Measurements from ENCODE around the gene ADAMTSL1.

ADAMTSL1 gene

GRCh38 chr9:18480662-18481093 lies 6.7 kb downstream of the ADAMTSL1 start:
- peaks cover 6% of the 10 kb centered on the region for H3K4me1 ChIP-seq (ENCODE audit: control insufficient read depth, insufficient read depth, low read length)
- H3K27ac ChIP-seq (ENCODE audit: insufficient read depth, low read depth, low read length, poor library complexity, severe bottlenecking) = no peak overlapping the region
- 83 to 85% methylated on average over 3 of the region's 3 CpGs for WGBS, 2 experiments
- H3K4me3 ChIP-seq (ENCODE audit: insufficient read depth, low read depth, low read length) = no peak overlapping the region
- H3K36me3 ChIP-seq (ENCODE audit: control insufficient read depth, insufficient read depth, low read length) = no peaks in the 10 kb centered on the region
- no peaks in the 10 kb centered on the region for H3K27me3 ChIP-seq (ENCODE audit: control insufficient read depth, insufficient read depth, low read length, poor library complexity, severe bottlenecking)
- H3K9me3 ChIP-seq (ENCODE audit: control insufficient read depth, low read length) = no peaks in the 10 kb centered on the region

- Histone ChIP-seq H3K4me3 (ENCODE audit: insufficient read depth, low read depth, low read length) (no peak overlapping the region), H3K27ac (ENCODE audit: insufficient read depth, low read depth, low read length, poor library complexity, severe bottlenecking) (no peak overlapping the region), H3K4me1 (ENCODE audit: control insufficient read depth, insufficient read depth, low read length) (peaks cover 2% of the 10 kb centered on the region), H3K9me3 (ENCODE audit: control insufficient read depth, low read length) (no peaks in the 10 kb centered on the region), H3K27me3 (ENCODE audit: control insufficient read depth, insufficient read depth, low read length, poor library complexity, severe bottlenecking) (no peaks in the 10 kb centered on the region), H3K36me3 (ENCODE audit: control insufficient read depth, insufficient read depth, low read length) (no peaks in the 10 kb centered on the region)
- 86 to 92% methylated on average over 1 of the region's 2 CpGs for WGBS, 2 experiments
These were observed 8.4 kb downstream of the ADAMTSL1 start for GRCh38 chr9:18482371-18482770.

- no peaks in the 10 kb centered on the region for H3K27me3 ChIP-seq (ENCODE audit: control insufficient read depth, insufficient read depth, low read length, poor library complexity, severe bottlenecking)
- H3K27ac ChIP-seq (ENCODE audit: insufficient read depth, low read depth, low read length, poor library complexity, severe bottlenecking) = no peak overlapping the region
- H3K36me3 ChIP-seq (ENCODE audit: control insufficient read depth, insufficient read depth, low read length) = no peaks in the 10 kb centered on the region
- H3K4me1 ChIP-seq (ENCODE audit: control insufficient read depth, insufficient read depth, low read length) = peaks cover 8% of the 10 kb centered on the region
- WGBS, 2 experiments = 81 to 88% methylated on average over 2 of the region's 2 CpGs
- H3K4me3 ChIP-seq (ENCODE audit: insufficient read depth, low read depth, low read length) = no peak overlapping the region
- no peaks in the 10 kb centered on the region for H3K9me3 ChIP-seq (ENCODE audit: control insufficient read depth, low read length)
These were observed 11.8 kb downstream of the ADAMTSL1 start for GRCh38 chr9:18485714-18486113.

GRCh38 chr9:18487611-18488010 lies 13.7 kb downstream of the ADAMTSL1 start:
- Histone ChIP-seq H3K27me3 (ENCODE audit: control insufficient read depth, insufficient read depth, low read length, poor library complexity, severe bottlenecking) (no peaks in the 10 kb centered on the region), H3K27ac (ENCODE audit: insufficient read depth, low read depth, low read length, poor library complexity, severe bottlenecking) (no peak overlapping the region), H3K4me3 (ENCODE audit: insufficient read depth, low read depth, low read length) (no peak overlapping the region), H3K4me1 (ENCODE audit: control insufficient read depth, insufficient read depth, low read length) (peaks cover 20% of the 10 kb centered on the region), H3K36me3 (ENCODE audit: control insufficient read depth, insufficient read depth, low read length) (no peaks in the 10 kb centered on the region), H3K9me3 (ENCODE audit: control insufficient read depth, low read length) (no peaks in the 10 kb centered on the region)
- WGBS, 2 experiments = 89 to 96% methylated on average over 6 to 7 of the region's 7 CpGs

- H3K9me3 ChIP-seq (ENCODE audit: control insufficient read depth, low read length) = no peaks in the 10 kb centered on the region
- H3K27me3 ChIP-seq (ENCODE audit: control insufficient read depth, insufficient read depth, low read length, poor library complexity, severe bottlenecking) = no peaks in the 10 kb centered on the region
- 90 to 100% methylated on average over 2 of the region's 2 CpGs for WGBS, 2 experiments
- no peaks in the 10 kb centered on the region for H3K36me3 ChIP-seq (ENCODE audit: control insufficient read depth, insufficient read depth, low read length)
- H3K4me3 ChIP-seq (ENCODE audit: insufficient read depth, low read depth, low read length) = no peak overlapping the region
- no peak overlapping the region for H3K27ac ChIP-seq (ENCODE audit: insufficient read depth, low read depth, low read length, poor library complexity, severe bottlenecking)
- H3K4me1 ChIP-seq (ENCODE audit: control insufficient read depth, insufficient read depth, low read length) = peaks cover 25% of the 10 kb centered on the region
These were observed 14.9 kb downstream of the ADAMTSL1 start for GRCh38 chr9:18488886-18489285.

GRCh38 chr9:18489861-18490260 lies 15.9 kb downstream of the ADAMTSL1 start:
- Histone ChIP-seq H3K27ac (ENCODE audit: insufficient read depth, low read depth, low read length, poor library complexity, severe bottlenecking) (no peak overlapping the region), H3K27me3 (ENCODE audit: control insufficient read depth, insufficient read depth, low read length, poor library complexity, severe bottlenecking) (no peaks in the 10 kb centered on the region), H3K4me1 (ENCODE audit: control insufficient read depth, insufficient read depth, low read length) (peaks cover 25% of the 10 kb centered on the region), H3K36me3 (ENCODE audit: control insufficient read depth, insufficient read depth, low read length) (no peaks in the 10 kb centered on the region), H3K9me3 (ENCODE audit: control insufficient read depth, low read length) (no peaks in the 10 kb centered on the region), H3K4me3 (ENCODE audit: insufficient read depth, low read depth, low read length) (no peak overlapping the region)
- 97 to 98% methylated on average over 2 of the region's 2 CpGs for WGBS, 2 experiments

- Histone ChIP-seq H3K9me3 (ENCODE audit: control insufficient read depth, low read length) (no peaks in the 10 kb centered on the region), H3K27me3 (ENCODE audit: control insufficient read depth, insufficient read depth, low read length, poor library complexity, severe bottlenecking) (no peaks in the 10 kb centered on the region), H3K36me3 (ENCODE audit: control insufficient read depth, insufficient read depth, low read length) (no peaks in the 10 kb centered on the region), H3K4me3 (ENCODE audit: insufficient read depth, low read depth, low read length) (no peak overlapping the region), H3K4me1 (ENCODE audit: control insufficient read depth, insufficient read depth, low read length) (peaks cover 25% of the 10 kb centered on the region), H3K27ac (ENCODE audit: insufficient read depth, low read depth, low read length, poor library complexity, severe bottlenecking) (no peak overlapping the region)
- WGBS, 2 experiments = 79 to 80% methylated on average over 7 of the region's 7 CpGs
These were observed 16.9 kb downstream of the ADAMTSL1 start for GRCh38 chr9:18490641-18491370.

GRCh38 chr9:18492612-18493011 lies 18.7 kb downstream of the ADAMTSL1 start:
- H3K4me3 ChIP-seq (ENCODE audit: insufficient read depth, low read depth, low read length) = no peak overlapping the region
- no peaks in the 10 kb centered on the region for H3K9me3 ChIP-seq (ENCODE audit: control insufficient read depth, low read length)
- H3K36me3 ChIP-seq (ENCODE audit: control insufficient read depth, insufficient read depth, low read length) = no peaks in the 10 kb centered on the region
- H3K27me3 ChIP-seq (ENCODE audit: control insufficient read depth, insufficient read depth, low read length, poor library complexity, severe bottlenecking) = no peaks in the 10 kb centered on the region
- H3K27ac ChIP-seq (ENCODE audit: insufficient read depth, low read depth, low read length, poor library complexity, severe bottlenecking) = no peak overlapping the region
- peaks cover 25% of the 10 kb centered on the region for H3K4me1 ChIP-seq (ENCODE audit: control insufficient read depth, insufficient read depth, low read length)

- Histone ChIP-seq H3K27ac (ENCODE audit: insufficient read depth, low read depth, low read length, poor library complexity, severe bottlenecking) (no peak overlapping the region), H3K4me1 (ENCODE audit: control insufficient read depth, insufficient read depth, low read length) (peaks cover 25% of the 10 kb centered on the region), H3K4me3 (ENCODE audit: insufficient read depth, low read depth, low read length) (no peak overlapping the region), H3K9me3 (ENCODE audit: control insufficient read depth, low read length) (no peaks in the 10 kb centered on the region), H3K27me3 (ENCODE audit: control insufficient read depth, insufficient read depth, low read length, poor library complexity, severe bottlenecking) (no peaks in the 10 kb centered on the region), H3K36me3 (ENCODE audit: control insufficient read depth, insufficient read depth, low read length) (no peaks in the 10 kb centered on the region)
- WGBS, 2 experiments = 96 to 98% methylated on average over 3 of the region's 3 CpGs
These were observed 19.6 kb downstream of the ADAMTSL1 start for GRCh38 chr9:18493451-18493993.

GRCh38 chr9:18495065-18495464 lies 21.1 kb downstream of the ADAMTSL1 start:
- H3K27ac ChIP-seq (ENCODE audit: insufficient read depth, low read depth, low read length, poor library complexity, severe bottlenecking) = no peak overlapping the region
- H3K4me1 ChIP-seq (ENCODE audit: control insufficient read depth, insufficient read depth, low read length) = peaks cover 23% of the 10 kb centered on the region
- WGBS, 2 experiments = 92 to 93% methylated on average over 3 of the region's 3 CpGs
- H3K9me3 ChIP-seq (ENCODE audit: control insufficient read depth, low read length) = no peaks in the 10 kb centered on the region
- no peaks in the 10 kb centered on the region for H3K36me3 ChIP-seq (ENCODE audit: control insufficient read depth, insufficient read depth, low read length)
- H3K4me3 ChIP-seq (ENCODE audit: insufficient read depth, low read depth, low read length) = no peak overlapping the region
- no peaks in the 10 kb centered on the region for H3K27me3 ChIP-seq (ENCODE audit: control insufficient read depth, insufficient read depth, low read length, poor library complexity, severe bottlenecking)

All from ectodermal cell (in vitro differentiated cells).